EL (cell line): ENCODE results near the gene HAND1.

ENCODE experiments used
- DNase-seq: peaks from one replicate; pipeline ENCODE4 v3.0.0-alpha.2; 2016

Gene HAND1

DNA sequence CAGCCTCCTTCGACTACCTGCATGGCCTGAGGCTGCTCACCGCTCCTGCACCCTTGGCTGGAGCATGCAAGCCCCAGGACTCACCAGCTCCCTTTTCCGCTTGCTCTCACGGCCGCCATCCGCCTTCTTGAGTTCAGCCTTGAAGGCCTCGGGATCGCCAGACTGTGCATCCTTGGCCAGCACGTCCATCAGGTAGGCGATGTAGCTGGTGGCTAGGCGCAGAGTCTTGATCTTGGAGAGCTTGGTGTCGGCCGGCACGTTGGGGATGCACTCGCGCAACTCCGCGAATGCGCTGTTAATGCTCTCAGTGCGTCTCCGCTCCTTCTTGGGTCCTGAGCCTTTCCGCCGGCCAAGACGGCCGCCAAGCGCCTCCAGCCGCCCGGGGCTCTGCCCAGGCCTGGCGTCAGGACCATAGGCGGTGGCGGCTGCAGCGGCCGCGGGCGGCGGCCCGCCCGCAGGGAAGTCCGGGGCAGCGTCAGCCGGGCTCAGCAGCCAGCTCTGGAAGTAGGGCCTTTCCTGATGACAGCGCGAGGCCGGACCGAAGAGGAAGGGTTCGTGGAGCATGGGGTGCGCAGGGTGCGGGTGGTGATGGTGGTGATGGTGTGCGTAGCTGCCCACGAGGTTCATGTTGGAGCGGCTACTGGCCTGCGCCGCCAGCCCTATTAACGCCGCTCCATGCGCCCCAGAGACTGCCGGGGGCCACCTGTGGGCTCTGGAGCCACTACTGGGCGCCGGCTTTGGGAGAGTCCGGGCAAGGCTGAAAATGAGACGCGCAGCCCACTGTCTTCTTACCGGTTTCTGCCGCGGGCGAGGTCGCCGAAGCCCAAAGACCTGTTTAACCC is 424 bp downstream of the HAND1 start:
- peak; percentile 44 for DNase-seq

DNA sequence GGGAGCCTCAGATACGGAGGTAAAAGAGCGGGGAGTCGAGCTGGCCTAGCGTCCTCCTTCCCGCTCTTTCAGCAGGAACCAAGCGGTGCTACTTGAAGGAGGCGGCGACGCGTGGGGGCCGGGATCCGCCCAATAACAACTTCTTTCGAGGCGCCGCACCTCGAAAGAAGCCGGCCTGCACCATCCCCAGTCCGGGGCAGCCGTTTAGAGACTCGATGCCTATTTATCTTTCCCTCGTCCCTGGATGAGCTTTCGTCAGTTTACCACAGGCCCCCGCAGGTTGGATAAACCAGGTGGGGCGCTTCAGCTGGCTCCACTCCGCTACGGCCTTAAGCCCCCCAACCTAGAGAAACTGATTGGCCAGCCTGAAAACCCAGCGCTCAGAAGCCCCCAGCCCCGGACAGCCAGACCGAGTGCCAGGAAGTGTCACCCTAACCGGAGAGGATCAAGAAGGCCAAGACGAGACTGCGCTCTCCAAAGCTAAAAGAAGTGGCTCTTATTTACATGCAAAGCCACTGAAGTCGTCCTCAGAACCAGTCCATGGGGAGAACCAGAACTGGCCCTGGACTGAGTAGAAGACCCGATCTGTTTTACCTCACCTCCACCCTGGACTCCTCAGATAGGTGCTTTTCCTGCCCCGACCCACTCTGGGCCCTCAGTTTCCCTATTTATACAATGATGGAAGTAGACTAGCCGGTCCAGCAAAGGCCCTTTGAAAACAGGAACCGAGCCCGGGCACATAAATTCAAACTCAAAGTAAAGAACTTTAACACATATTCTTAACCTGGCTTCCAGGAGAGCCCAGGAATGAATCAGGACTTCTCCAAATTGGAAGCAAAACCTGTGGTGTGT is 1.4 kb downstream of the HAND1 start:
- DNase-seq: no peak

DNA sequence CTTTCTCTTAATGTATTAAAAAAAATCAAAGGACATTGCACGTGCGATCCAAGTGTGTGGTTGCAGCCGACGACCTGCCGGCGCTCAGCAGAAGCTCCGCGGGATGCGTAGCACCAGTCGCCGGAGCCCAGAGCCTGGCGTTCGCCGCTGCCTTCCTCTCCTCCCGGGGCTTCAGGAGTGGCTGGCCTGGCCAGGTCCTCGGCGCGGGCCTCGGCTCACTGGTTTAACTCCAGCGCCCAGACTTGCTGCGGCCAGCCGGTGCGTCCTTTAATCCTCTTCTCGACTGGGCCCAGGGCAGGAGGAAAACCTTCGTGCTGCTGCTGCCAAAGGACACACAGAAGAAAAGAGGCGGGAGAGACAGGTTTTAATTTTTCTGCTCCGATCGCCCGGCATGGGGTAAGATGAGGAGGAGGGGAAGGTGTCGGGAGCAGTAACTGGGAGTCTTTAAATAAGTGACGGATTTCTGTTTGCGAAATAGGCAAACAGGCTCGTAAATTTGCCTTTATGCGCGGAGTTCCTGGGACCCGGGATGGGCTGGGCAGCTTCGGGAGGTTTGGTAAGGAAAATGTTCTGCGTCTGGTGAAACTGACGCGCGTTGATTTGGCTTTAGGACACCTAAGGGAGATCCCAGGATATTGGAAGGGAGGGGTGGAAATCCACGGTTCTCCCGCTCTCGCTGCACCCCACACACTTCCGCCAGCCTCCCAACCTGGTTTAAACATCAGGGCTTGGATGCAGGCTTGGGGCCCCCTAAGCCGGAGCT is 2.3 kb downstream of the HAND1 start:
- DNase-seq: no peak

DNA sequence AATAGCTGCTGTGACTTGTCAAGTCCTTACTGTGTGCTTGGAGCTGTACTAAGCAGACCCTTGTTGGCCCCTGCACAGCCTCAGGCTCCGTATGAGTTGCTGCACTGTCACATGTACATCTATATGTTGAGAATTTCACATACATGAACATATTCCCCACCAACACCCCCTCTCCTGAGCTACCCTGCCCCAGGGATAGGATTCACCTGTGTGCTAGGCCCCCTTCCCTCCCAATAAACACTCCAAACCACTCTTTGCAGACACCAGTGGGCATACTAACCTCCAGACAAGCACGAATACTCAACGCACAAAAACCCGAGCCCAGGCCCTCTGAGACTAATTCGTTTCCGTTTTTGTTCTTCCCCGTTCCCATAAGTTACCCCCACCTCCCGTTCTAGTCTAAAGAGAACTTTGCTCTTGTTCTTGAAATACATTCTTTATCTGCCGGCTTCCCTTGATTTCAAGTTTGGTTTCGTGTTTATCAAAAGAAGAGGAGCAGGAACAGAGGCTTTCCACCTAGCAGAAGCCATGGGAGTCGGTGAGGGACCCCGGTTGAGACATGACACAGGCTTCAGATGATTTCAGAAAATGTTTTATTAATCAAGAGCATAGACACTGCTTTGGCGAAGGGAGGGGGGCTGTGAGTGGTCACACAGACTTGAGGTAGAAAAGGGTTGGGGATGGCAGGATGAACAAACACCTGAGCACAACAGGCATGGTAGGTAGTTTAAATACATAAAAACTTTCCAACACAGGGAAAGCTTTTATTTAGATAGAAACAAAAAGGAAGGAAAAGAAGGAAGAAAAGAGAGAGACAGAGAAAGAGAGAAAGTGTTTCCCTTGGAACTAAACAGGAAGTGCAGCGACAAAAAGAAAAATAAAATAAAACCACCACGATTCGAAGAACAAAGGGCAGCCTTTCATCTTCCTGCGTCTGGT is 3.4 kb downstream of the HAND1 start:
- no peak for DNase-seq

DNA sequence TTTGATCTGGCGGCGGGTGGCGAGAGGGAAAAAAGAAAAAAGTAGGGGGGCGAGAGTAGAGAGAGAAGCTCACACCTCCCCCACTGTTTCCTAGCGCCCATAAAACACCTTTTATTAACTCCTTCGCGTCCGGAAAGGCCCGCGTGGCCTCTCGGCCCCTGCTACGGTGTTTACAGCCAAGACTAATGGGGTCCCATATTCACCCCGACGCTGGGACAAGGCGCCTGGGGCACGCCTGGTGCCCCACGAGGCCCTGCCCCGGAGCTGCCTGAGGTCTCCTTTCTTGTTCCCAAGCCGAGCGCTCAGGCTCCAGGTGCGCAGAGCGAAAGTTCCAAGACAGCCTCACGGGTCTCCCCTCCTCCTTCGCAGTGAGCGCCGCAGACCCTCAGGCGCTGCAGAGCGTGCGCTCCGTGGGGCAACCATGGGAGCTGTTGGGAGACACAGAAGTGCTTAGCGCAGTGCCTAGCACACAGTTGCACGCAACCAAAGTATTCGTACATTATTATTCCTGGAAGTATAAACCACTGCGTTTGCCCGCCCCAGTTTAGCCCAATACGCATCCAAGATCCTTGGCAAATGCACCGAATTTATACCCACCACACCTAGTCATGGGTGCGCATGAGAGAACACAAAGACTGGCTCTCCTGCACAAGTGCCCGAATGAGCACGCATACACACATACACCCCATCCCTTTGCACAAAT is 4.3 kb downstream of the HAND1 start:
- no peak for DNase-seq

DNA sequence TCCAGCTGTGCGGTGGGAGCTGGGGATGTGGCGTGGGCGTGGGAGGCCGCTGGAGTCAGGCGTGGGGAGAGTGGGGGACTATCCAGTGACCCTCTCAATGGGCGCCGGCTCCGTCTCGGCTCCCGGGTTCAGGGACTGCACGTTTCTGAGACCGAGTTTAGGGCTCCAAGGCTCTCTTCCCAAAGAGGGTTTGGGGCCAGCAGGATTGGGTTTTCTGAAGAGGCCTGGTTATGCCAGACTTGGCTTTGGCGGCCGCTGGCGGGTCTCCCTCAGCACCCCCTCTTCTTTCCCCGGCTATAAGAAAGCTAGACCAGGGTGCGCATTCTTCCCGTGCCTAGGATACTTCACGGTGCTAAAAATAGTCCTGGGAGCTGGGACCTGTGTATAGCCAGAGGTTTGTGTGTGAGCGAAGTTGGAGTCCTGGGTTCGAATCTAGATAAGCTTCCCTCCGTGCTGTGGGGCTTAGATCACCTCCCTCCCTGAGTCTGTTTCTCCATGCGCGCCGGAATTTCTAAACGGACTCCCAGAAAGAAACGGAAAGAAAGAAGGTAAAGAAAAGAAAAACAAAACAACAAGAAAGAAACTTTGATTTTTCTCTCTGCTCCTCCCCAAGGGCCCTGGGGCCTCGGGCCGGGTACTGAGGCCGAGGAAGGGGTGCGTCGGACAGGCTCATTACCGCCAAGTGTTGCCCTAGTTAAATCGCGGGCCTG is 5.0 kb downstream of the HAND1 start:
- no peak for DNase-seq

DNA sequence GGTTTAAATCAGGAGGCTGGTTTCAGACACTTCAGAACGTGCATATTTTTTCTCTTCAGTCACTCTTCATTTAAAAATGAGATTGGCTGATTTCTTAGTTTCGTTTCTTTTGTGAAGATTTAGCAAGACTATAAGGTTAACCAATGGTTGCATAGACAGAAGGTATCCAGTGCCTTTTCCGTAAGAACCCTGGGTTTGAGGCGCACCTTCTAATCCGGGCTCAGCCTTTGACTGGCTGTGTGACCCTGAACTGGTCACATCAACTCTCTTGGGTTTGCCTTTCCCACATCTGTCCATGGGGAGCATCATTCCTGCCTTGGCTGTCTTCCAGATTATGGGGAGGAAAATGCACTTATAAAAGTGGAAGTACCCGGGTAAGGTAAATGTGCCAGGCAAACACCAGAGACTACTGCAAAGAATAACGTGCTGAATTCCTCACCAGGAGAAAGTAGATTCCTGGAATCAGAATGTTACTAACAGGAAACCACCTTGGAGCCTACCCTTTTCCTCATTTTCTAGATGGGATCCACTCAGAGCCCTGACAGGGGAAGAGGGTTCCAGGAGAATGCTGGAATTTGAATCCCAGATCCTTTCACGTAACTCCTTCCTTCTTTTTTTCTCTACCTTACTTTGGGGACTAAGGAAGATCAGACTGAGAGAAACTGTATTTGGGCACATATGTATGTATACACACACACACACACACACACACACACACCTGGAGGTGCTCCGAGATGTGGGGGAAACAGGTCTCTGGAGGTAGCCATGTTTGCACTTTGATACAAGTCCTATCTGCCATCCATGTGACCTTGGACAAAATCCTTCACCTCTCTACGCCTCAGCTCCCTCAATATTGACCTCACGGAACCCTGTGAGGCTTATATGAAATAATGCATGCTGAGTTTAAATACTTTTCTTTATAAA is 6.8 kb downstream of the HAND1 start:
- DNase-seq: no peak

DNA sequence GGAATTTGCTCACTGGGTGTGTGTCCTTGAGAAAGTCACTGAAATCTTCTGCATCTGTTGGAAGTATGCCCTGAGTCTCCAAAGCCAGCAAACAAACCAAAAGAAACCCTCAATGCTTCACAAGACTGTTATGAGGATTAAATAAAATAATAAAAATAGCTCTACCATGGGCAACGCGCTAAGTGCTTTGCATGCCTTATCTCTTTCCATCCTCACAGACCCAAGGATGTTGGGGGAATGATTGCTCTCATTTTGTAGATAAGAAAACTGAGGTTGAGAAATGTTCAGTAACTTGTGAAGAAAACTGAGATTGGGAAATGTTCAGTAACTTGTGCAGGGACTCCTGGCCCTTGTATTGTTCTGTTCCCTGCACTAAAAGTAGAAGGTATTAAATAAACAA is 7.9 kb downstream of the HAND1 start:
- no peak for DNase-seq

DNA sequence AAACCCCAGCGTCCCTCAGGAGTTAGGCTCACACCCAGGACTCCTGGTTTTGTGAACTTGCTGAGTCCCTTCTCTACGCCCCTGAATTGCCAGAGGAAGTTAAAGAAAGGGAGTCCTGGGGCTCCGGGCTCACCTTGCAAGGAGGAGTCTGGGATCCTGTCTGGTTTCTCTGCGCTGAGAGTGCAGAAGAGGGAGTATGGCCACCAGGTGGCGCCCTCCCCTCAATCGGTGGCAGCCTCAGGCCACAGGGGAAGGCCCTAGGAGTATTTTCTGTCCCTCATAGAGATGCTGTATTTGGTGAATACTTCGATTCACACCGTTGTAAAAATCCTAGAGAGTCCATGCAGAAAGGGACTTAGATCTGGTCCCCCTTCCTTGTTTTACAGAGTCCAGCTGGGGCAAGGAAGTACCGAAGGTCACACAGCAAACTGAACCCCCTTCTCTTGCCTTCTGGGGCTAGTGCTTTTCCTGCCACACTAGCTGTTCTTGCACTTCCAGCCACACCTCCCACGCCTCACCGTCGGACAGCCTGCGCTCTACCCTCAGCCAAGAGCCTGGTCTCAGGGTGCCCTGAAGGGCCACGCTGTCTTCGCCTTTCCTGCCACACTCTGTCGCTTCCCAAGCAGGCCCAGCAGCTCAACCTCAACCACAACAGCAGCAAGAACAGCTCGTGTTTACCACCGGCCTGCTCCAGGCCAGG is 10.2 kb downstream of the HAND1 start:
- DNase-seq: peak; percentile 62

DNA sequence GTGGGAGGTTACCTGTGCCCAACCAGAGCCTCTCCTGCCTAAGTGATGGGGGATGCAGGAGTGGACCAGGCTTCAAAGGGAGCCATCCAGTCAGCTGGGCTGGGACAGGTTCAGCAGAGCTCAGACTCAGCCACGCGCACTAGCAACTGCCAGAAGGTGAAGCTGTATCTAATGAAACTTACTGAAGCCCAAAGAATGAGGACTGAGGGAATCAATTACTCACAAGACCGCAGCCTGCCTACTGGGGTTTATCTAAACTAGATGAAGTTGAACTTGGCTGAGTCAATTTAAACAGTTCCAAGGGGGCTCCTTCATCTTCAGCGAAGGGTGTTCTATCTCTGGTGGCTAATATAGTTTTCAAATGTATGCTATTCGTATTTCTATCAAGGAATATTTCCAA is 11.4 kb downstream of the HAND1 start:
- DNase-seq: no peak

DNA sequence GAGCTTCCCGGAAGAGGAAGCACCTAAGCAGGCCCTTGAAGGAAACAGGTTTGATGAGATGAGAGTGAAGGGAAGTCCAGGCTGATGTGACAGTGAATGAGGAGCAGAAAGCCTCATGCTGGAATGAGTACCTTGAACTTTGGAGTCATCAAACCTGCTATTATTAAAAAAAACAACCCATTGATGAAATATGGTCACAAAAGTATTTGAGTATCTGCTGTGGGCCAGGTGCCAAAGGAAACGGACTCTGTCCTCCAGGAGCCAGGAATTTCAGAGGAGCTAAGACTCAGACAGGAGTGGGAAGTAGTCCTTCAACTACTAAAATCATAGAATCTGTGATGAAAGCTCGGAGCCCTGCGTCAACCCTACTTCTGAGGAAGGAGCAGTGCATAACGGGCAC is 11.9 kb downstream of the HAND1 start:
- no peak for DNase-seq

DNA sequence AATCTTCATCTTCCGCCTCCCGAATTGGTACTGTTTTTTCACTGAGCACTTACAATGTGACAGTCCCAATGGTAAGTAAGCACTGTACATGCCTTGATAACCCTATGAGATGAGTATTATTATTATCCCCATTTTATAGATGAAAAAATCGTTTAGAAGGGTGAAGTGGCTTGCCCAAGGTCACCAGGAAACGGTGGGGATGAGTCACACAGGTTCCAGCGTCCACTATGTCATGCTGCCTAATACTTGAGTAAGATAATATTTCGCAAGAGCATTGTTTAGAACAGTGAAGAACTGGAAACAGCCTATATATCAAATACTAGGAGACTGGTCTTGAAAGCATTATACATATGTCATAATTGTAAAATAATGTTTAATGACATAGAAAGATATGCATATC is 12.9 kb downstream of the HAND1 start:
- DNase-seq: peak; percentile 58

DNA sequence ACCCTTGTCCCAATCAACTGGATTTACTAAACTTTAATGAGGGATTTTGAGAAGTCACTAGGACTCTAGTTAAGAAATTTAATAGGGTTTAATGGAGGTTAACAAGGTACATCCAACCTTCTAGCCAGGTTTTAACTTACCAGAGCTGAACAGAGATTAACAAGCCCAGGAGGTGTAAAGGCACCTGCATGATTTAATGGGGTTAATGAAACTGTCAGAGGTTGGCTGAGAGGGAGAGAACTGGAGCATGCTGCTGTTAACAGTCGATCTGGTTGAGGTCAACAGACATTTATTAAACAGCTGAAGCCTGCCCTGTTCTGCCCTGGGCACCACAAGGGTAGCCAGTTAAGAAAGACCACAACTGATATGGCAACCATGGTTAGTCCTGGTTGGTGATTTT is 13.6 kb downstream of the HAND1 start:
- DNase-seq: no peak

DNA sequence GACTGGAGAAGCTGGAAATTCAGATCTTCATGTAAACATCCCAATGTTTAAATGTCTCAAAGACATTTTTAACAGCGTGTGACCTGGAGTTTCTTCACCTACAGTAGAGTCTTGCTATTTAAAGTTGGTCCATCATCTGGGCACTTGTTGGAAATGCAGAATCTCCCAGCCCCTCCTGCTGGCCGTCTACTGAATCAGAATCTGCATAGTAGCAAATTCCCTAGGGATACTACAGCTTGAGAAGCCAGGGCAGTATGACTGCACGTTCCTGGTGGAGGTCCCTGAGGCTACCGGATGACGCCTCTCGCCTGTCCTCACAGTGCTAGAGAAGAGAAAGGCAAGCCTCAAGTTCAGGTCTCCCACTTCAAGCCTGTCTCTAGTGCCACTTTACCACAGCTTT is 16.5 kb downstream of the HAND1 start:
- no peak for DNase-seq

DNA sequence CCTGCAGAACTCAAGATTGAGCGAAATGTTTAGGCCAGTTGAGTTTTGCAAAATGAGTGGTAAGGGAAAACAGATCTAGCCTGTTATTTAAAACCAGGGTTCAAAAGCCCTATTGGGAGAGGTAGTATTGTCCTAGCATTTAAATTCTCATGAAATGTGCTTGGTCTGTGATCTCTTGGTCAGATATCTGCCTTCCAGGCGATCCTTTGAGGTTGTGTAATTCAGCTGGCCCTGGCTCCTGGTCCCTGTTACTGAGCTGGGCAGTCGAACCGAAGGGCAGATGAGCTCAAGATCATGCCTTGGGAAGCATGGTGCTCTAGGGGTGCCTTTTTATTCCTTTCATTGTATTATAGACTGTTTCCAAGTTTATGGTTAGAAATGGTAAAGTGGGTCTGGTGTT is 17.9 kb downstream of the HAND1 start:
- DNase-seq: no peak

DNA sequence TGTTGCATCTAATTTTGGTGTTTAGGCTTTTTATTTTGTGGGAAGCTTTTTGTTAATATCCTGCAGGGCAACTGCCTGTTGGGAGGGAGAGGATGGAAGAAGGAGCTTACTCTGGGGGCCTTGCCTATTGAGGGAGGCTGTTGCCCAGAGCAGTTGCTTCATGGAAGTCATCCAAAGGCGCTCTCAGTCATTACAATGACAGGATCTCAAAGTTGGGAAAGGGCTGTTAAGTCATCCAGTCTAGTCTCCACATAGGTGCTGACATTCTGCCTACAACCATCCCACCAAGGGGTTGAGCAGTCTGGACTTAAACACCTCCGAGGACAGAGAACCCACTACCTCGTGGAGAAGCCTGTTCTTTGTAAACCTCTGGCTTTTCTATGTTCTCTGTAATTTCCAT is 19.0 kb downstream of the HAND1 start:
- DNase-seq: no peak

DNA sequence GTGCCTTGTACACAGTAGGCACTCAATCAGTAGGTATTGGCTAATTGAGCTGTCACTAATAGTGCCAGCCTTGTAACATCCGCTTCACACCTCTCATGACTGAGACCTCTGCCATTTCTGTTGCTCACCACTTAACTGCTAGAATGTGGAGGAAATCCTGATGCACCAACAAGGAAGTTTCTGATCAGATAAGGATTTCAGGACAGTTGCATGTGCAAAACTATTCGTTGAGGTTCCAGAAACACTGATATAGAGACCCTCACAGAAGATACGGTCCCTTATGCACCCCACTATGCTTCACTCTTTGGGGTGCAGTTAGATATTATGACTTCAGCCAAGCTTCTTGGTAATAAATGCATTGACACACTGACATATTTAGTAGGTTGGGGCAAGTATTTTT is 21.5 kb downstream of the HAND1 start:
- DNase-seq: no peak

DNA sequence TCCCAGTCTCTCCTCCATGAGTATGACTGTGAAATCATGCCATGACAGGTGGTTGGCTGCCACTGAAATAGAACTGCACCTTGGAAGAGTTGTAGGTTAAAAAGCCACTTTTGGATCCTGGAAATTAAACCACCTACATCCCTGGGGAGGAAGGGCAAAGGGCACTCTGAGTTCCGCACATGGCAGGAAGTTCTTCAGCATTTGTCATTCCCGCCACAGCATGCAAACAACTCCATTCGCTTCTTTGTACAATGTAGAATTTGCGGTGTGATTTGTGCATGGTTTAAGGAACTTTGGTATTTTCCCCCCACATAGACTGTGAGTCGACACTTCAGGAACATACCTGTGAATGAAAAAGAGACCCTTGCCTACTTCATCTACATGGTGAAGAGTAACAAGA is 22.4 kb downstream of the HAND1 start:
- DNase-seq: no peak

DNA sequence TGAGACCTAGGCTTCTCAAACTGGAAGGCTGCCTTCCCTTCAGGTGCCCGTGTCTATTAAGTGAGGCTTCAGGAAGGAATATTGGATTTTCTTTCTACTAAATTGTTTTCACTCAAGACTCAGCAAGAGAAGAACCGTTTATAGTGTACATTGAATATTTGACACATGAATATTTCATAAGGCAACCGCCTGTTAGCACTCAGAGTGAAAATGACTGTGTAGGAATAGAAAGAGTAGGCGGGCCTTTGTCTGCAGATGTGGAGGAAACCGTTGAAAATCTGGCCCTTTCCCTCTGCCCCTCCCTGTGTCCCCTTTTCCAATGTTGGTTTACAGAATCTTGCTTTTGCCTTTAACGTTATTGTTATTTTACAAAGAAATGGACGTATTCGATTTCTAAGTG is 26.1 kb downstream of the HAND1 start:
- DNase-seq: no peak
